Measurements from ENCODE around the gene FANCM.

GRCh38 chr14:45118594-45118993 is 17.1 kb upstream of the FANCM start:
- no peak for TF ChIP-seq POLR2A (IDR thresholded peaks at IDR 0.05)
- TF ChIP-seq CTCF (IDR thresholded peaks at IDR 0.05): no peak
